GM19452 (cell line): Measurements from ENCODE around the gene MICOS13.

Experiments
- ATAC-seq: cut with Tn5 transposase; IDR thresholded peaks from one replicate; pipeline ENCODE4 v1.9.1; 2021; ENCODE audit not compliant: unreplicated experiment

Gene MICOS13

DNA sequence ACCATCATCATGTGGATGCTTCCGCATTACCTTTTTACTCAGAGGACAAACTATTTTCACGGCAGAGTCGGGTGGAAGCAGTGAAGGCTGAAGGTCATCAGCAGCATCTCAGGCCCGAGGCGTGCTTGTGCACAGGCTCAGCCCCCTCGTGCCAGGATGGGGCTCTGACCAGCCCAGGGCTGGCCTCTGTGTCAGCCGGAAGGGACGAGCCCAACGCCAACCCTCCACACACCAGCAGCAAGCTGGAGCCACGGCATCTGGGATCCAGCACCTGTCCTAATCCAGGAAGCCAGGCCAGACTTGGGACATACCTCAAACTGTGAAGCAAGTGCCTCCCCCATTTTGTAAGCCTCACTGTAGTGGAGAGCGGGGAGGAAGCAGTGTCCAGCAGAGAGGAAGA, 11.1 kb downstream of the MICOS13 start:
- ATAC-seq, result no peak

DNA sequence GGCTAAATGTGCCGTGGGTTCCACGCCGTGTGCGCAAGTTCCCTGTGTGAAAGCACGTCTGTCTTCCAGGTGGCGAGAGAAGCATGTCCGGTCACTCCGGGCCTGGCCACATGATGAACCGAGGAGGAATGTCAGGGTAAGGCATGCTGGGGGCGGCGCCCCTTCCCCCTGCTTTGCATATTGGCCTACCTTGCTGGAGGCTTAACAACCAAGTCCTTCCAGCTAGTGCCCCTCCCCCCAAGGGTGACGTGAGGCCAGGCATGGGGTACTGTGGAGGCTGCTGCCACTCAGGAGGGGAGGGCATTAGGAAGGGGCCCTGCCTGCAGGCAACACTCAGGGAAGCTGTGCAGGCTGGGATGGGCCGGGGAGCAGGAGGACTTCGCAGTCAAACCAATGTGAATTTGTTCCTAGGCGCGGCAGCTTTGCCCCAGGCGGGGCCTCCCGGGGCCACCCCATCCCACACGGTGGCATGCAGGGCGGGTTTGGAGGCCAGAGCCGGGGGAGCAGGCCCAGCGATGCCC, 12.5 kb downstream of the MICOS13 start:
- no peak for ATAC-seq

DNA sequence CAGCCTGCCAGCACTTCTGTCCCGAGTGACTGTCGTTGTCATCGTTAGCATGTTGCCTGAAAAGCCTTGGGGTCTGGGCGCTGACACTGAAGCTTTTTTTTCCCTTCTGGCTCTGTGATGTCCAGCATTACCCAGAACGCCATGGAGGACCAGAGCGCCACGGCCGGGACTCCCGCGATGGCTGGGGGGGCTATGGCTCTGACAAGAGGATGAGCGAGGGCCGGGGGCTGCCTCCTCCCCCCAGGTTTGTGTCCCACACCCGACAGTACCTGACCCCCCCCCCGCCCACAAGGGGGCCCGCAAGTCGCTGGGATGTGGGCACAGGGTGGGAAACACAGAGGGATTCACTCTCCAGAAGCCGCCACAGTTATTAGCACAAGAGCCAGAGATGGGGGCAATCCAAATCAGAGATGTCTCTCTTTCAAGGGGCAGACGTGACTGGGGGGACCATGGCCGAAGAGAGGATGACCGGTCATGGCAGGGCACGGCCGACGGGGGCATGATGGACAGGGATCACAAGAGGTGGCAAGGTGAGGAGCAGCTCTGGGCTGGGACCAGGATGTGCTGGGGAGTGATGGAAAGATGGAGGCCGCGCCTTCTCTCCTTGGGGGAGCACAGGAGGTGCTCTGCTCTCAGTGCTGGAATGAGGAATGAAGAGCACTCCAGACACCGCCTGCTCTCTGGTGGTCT, 13.2 kb downstream of the MICOS13 start:
- no peak for ATAC-seq

DNA sequence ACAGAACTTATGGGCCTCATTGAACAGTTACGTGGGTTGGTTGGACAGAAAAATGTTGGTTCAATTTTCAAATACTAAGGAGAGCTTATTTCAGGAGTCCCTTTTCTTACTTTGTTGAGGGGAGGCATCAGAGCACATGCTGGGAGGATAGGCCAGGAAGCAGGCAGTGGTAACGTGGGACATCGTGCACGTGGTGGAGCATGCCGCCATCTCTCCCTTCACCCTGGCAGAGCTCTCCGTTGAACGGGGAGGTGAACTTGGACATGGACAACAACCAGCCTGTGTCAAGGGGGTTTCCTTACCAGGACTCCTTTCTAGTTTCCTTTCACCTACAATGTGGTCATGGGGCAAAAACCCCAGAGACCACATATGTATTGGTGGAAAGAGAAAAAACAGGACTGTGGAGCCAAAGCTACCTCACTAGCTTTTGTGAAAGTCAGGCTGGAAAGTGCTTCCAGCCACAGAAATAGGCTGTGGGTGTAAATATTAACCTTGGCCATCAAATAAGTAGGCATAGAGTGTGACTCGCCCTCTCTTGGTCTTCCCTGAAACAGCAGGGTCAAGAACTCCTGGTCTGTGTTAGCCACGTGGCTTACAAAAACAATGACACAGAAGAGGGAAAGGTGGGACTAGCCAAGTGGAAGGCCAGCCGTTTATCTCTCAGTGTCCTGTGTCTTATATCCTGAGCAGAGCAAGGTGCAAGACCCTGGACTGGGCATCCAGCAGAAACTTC, 14.4 kb downstream of the MICOS13 start:
- ATAC-seq, result no peak

DNA sequence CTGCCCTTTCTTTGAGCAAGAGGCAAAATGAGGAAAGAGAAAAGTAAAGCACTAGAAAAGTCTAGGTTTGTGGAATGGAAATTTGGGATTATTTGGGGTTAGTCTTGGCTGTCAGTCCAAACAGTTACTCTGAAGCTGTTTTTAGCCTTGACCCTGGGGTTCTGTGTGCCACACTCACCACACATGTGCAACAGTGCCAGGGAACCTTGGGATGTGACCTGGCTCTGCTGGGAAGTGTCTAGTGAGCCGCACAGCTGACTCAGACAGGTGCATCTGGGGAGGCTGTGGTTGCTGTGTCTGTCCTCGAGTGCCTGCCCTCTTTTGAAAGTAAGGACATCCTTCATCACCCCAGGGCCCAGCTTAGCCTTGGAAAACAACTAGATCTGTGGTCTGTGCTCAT, 15.8 kb downstream of the MICOS13 start:
- no peak for ATAC-seq

DNA sequence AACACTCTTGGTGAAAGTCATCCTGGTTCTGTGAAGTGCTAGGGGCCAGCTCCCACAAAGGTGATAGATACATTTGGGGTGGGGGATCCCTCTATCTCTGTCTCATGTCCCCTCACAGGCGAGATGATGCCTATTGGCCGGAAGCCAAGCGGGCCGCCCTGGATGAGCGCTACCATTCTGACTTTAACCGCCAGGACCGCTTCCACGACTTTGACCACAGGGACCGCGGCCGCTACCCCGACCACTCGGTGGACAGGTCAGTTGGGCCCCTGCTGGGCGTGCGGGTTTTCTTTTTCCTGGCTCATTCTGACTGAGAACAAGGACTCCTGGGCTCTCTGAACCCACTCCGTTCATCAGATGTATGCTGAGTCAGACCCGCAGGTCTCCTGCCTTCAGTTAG, 16.4 kb downstream of the MICOS13 start:
- no peak for ATAC-seq

DNA sequence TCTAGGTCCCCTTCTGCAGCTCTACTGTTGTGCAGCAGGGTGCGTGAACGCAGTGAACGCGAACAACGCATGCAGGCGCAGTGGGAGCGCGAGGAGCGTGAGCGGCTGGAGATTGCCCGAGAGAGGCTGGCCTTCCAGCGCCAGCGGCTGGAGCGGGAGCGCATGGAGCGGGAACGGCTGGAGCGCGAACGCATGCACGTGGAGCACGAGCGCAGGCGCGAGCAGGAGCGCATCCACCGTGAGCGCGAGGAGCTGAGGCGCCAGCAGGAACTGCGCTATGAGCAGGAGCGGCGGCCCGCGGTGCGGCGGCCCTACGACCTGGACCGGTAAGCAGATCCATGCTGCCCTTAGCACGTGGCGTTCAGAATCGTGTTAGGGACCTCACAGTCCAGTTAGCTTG, 18.8 kb downstream of the MICOS13 start:
- no peak for ATAC-seq

DNA sequence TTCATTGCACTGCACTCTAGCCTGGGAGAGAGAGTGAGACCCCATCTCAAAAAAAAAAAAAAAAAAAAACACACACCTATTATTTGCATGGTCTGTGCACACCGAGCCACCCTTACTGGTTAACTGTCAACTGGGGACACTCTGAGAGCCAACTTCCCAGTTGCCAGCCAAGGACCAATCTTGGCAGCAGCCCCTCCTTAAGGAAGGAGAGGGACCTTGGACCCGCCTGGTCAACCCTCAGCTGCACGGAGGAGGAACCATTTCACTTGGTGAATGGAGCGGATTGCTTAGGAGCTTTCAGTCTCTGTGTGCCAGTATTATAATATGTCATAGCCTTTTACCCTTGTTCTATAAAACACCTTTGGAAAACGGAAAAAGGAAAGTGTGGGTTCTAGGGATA, 24.9 kb downstream of the MICOS13 start:
- no peak for ATAC-seq

DNA sequence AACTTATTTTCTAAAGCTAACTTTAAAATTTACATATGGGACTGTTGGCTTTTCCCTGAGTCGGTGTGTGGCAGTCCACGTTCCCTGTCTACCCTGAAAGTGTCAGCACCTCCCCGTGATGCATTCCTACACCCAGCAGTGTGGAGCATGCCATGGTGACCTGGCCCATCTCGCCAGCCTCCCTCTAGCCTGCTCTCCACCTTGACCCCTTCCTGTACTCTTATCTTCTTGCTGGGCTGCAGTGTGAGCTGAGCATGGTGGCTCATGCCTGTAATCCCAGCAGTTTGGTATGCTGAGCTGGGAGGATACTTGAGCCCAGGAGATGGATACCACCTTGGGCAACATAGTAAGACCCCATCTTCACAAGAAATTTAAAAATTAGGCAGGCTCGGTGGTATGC, 25.4 kb downstream of the MICOS13 start:
- no peak for ATAC-seq

DNA sequence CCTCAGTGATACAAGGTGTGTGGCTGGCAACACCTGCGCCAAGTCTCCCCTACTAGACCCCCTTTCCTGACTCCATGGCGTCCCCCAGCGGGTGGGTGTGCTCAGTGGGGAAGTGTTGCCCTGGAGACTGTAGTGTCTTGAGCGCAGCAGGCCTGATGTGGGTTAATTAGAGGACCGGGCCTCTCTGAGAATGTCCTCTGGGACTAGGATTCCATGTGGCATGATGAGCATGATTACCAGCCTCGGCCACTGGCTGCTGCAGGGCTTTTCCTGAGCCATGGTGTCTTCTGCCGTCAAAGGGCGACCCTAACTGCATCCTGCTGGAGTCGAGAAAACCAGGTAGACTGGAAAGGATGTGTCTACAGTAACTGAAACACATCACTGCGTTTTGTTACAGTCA, 28.1 kb downstream of the MICOS13 start:
- no peak for ATAC-seq

DNA sequence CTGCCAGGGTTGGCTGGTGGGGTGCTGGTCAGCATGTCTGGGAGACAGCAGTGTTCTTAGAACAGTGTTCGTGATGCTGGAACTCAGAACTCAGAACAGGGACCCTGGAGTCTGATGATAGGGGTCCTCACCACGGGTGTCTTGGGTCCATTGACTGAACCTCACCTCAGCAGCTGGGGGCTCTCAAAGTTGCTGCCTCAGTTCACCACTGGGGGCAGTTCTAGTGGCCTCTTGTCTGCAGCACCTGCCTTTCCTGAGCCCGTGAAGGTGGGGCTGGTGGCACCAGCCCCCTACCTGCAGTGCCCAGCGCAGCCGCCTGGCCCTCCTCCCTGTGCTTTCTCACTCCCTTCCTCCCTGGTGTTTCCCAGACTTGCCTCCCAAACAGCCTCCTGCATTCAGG, 29.0 kb downstream of the MICOS13 start:
- ATAC-seq, result no peak

DNA sequence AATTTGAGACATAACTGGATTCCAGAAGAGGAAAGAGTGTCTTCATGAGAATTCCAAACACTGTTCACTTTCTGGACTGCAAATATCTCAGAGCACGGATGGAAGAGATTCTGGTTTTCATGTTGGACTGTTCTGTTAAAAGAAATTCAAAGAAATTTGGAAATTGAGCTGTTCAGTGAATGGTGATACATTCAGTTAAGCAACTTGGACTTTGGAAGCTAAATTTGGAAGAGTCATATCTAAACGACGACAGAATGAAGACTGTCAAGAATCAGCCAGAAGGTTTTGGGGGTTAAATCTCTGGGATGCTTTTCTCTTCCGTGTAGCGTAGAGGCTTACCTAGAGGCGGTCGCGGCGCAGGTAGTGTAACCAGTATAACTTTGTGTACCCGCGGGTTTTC, 31.9 kb downstream of the MICOS13 start:
- ATAC-seq, result no peak

DNA sequence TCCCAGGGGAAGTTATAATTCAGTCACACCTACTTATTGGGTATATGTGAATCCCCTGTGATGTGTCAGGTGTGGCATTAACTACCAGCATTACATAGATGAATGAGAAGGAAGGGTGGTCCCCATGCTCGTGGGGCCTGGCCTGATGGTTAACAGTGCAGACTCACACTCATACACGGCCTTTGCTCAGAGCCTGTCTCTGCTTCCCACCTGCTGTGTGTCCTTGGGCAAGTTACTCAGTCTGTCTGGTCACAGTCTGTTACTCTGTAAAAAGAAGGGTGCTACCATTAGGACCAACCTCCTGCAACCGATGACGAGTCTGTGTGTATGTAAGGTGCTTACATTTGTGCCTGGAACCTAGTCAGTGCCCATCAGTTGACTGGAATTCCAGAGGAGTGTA, 33.6 kb downstream of the MICOS13 start:
- ATAC-seq, result no peak

DNA sequence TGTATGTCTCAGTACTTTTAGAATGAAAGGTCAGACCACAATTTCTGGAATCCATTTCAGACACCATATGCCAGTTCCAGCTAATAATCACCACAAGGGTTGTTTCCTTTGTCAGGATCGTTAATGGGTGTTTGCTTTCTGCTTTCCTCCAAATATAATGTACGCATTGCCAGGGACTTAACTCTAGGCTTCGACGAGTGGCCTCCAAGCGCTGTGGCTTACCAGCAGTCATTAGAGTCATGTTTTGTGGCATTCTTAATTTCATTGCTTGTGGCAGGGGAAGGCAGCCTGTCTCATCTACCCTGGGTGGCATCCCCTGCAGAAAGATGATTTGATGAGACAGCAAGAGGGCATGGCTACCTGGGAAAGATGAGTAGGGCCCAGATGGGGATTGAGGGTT, 34.9 kb downstream of the MICOS13 start:
- ATAC-seq, result no peak

DNA sequence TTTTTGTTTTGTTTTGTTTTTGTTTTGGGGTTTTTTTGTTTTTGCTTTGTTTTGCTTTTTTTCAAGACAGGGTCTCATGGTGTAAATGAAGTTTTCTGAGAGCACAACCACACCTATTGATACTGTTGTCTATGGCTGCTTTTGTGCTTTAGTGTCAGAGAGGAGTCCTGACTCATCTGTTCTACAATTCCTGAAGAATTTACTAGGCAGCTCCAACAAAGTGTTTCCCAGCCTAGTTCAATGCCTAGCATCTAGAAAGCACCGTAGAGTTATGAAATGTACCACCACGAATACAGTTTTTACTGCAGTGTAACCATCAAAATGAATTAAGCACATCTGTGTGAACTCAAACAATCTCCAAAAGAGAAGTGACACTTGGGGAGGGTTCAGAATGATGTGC, 36.3 kb downstream of the MICOS13 start:
- no peak for ATAC-seq

DNA sequence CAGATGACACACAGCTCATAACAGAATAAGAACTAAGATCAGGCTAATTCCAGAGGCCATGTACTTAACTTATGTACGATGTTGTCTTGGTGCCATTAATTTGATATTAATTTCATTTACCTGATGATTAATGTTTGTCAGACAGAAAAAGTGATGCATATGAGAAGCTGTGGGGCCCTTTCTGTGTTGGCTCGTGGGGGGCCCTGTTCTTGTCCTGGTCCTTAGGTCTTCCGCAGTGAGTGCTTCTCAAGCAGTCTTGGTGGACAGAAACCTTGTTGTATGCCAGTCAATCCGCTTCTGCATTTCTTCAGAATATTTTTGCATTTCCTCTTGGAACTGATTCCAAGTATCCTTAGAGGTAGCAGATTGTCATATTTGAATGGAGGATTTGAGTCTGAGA, 37.3 kb downstream of the MICOS13 start:
- no peak for ATAC-seq

DNA sequence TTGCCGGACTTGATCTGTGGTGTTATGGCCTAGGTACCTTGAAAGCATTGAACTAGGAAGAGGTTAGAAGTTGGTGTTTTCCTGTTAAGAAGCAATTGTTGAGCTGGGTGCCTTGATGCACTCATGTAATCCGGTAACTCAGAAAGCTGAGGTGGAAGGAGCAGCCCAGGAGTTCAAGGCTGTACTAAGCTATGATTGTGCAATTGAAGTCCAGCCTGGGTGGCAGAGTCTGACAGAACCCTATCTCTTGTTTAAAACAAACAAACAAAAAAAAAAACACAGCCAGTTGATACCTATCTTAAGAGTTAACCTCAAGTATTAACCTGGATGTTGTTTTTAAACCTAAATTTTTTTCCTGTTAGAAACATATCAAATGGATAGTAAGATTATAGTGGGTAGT, 38.1 kb downstream of the MICOS13 start:
- ATAC-seq, result no peak

DNA sequence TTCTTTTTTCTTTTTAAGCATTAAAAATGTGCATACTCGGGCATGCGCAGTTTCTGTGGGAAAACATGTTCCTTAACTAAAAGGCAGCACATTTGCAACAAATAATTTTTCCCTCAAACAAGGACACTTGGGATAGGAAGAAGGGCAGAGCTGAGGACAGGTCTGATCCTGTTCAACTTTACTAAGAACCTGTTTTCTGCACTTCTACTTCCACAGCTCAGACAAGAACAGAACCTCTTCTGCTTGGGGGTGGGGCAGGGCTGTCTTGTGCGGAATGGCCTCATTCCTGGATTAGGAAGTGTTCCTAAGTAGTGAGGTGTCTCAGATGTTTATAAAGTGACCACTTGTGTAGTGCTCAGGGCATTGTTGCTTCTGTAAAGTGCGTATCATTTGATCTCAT, 39.1 kb downstream of the MICOS13 start:
- ATAC-seq, result no peak

DNA sequence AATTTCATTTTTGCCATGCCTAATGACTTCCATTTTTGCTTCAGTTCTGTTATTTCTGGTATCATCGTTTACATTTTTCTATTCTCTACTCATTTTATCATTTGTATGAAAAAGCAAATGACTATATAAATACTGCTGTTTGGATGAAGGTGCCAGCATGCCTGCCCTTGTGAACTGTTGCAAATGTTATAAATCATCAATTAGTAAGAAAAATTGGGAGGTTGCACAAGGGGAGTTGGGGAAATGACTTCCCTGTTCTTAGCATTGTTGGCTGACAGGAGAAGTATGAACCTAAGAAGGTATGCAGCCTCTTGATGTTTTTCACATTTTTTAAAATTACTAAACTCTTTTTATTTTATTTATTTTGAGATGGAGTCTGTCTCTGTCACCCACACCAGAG, 42.3 kb downstream of the MICOS13 start:
- ATAC-seq, result no peak

DNA sequence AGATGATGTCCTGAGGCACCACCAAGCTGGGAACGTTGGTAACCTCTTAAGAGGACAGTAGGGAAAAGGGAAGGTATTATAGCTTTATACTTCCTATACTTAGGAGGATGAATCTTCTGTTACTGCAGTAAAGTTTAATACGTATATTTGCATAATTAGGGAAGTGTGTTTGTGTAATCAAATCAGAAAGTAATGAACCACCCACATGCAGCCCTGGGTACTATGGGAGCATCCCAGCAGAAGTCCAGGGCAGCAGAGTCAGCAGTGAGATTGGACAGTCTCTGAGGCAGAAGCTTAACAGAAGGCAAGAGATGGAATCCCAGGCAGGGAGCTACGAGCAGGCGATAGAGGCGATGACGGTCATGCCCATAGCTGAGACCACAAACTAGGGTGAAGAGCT, 44.9 kb downstream of the MICOS13 start:
- no peak for ATAC-seq

DNA sequence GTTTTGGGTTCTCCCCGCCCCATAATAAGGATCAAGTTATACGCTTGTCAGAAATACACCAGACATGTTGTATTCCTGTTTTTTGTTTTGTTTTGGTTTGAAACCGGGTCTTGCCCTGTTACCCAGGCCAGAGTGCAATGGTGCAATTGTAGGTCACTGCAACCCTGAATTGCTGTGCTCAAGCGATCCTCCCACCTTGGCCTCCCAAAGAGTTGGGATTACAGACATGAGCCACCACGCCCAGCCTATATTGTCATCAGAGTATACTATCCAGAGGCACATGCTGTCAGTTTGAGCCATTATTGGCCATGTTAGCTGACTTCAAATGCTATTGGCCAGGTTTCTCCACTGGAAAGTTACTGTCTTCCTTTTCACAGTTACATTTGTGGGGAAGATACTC, 47.7 kb downstream of the MICOS13 start:
- ATAC-seq, result no peak

DNA sequence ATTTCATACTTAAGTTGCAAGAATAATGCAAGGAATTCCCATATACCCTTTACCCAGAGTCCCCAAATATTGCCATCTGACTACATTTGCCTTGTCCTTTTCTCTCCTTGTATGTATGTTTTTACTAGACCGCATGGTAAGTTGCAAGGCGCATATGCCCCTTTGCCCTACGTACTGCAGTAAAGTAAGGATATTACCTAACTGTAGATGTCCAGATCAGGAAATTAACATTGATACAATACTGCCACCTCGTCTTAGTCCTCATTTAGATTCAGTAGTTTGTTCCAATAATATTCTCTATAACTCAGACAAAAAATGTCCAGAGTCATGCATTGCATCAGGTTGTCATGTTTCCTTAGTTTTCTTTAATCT, 48.1 kb downstream of the MICOS13 start:
- no peak for ATAC-seq
